Nephron progenitor cell (in vitro differentiated cells): ENCODE measurements around the gene CLDN1.

ENCODE experiments used
- DNase-seq: peaks from one replicate; pipeline ENCODE4 v3.0.0; 2021
- H3K27ac Mint-ChIP-seq: 2 replicates; pipeline ENCODE4 v1.8.0; 2021; ENCODE audit warnings: mild to moderate bottlenecking, moderate library complexity, mixed read lengths
- H3K27me3 Mint-ChIP-seq: 2 replicates; pipeline ENCODE4 v1.8.0; 2021; ENCODE audit warnings: mild to moderate bottlenecking, low read depth, mixed read lengths; ENCODE audit not compliant: poor library complexity
- H3K36me3 Mint-ChIP-seq: 2 replicates; pipeline ENCODE4 v1.8.0; 2021; ENCODE audit warnings: low read depth, mixed read lengths
- H3K4me1 Mint-ChIP-seq: 2 replicates; pipeline ENCODE4 v1.8.0; 2021; ENCODE audit warnings: mixed read lengths
- H3K4me3 Mint-ChIP-seq: 2 replicates; pipeline ENCODE4 v1.8.0; 2021; ENCODE audit warnings: mild to moderate bottlenecking, moderate library complexity, mixed read lengths
- H3K9me3 Mint-ChIP-seq: 2 replicates; pipeline ENCODE4 v1.8.0; 2021; ENCODE audit warnings: mild to moderate bottlenecking, moderate library complexity, mixed read lengths
- CTCF ChIP-seq: fragments of 200-600 bp; sonication (generic); IDR thresholded peaks from 2 replicates; pipeline ENCODE4 v1.5.0; 2021; ENCODE audit warnings: antibody characterized with exemption

The CLDN1 gene

GRCh38 chr3:190289989-190290388 lies 32.3 kb downstream of the CLDN1 start:
- H3K36me3 Mint-ChIP-seq = peaks cover 14% of the 10 kb centered on the region

GRCh38 chr3:190288836-190289235 lies 33.4 kb downstream of the CLDN1 start:
- peaks cover 45% of the 10 kb centered on the region for H3K9me3 Mint-ChIP-seq
- no peak for TF ChIP-seq CTCF
- DNase-seq = no peak
- no peaks in the 10 kb centered on the region for H3K4me1 Mint-ChIP-seq
- H3K27me3 Mint-ChIP-seq = no peaks in the 10 kb centered on the region
- H3K36me3 Mint-ChIP-seq = peaks cover 14% of the 10 kb centered on the region
- H3K27ac Mint-ChIP-seq = no peak overlapping the region
- H3K4me3 Mint-ChIP-seq = no peak overlapping the region

More at GRCh38 chr3:190289989-190290388, 32.3 kb downstream of the CLDN1 start:
- no peak for TF ChIP-seq CTCF
- no peaks in the 10 kb centered on the region for H3K27me3 Mint-ChIP-seq
- H3K4me3 Mint-ChIP-seq = no peak overlapping the region
- H3K9me3 Mint-ChIP-seq = peaks cover 38% of the 10 kb centered on the region
- H3K4me1 Mint-ChIP-seq = no peaks in the 10 kb centered on the region
- no peak for DNase-seq
- H3K27ac Mint-ChIP-seq = no peak overlapping the region

- Mint-ChIP-seq H3K4me3 (no peak overlapping the region), H3K36me3 (peaks cover 11% of the 10 kb centered on the region), H3K4me1 (no peaks in the 10 kb centered on the region), H3K27me3 (peaks cover 3% of the 10 kb centered on the region), H3K9me3 (peaks cover 33% of the 10 kb centered on the region), H3K27ac (no peak overlapping the region)
- no peak for TF ChIP-seq CTCF
- DNase-seq = no peak
Observed at GRCh38 chr3:190286014-190286413, 36.2 kb downstream of the CLDN1 start.

- H3K27me3 Mint-ChIP-seq = peaks cover 6% of the 10 kb centered on the region
- no peak for TF ChIP-seq CTCF
Observed at GRCh38 chr3:190281308-190282051, 40.8 kb downstream of the CLDN1 start.

GRCh38 chr3:190279690-190280089 lies 42.6 kb downstream of the CLDN1 start:
- Mint-ChIP-seq H3K27ac (no peak overlapping the region), H3K4me3 (no peak overlapping the region), H3K36me3 (no peaks in the 10 kb centered on the region), H3K27me3 (peaks cover 6% of the 10 kb centered on the region), H3K9me3 (peaks cover 5% of the 10 kb centered on the region), H3K4me1 (no peaks in the 10 kb centered on the region)
- no peak for DNase-seq
- TF ChIP-seq CTCF = no peak

More at GRCh38 chr3:190281308-190282051, 40.8 kb downstream of the CLDN1 start:
- H3K9me3 Mint-ChIP-seq = peaks cover 19% of the 10 kb centered on the region
- H3K4me1 Mint-ChIP-seq = no peaks in the 10 kb centered on the region
- no peak overlapping the region for H3K27ac Mint-ChIP-seq
- H3K36me3 Mint-ChIP-seq = peaks cover 10% of the 10 kb centered on the region
- no peak overlapping the region for H3K4me3 Mint-ChIP-seq
- DNase-seq = no peak

- Mint-ChIP-seq H3K4me1 (no peaks in the 10 kb centered on the region), H3K9me3 (peaks cover 3% of the 10 kb centered on the region), H3K36me3 (no peaks in the 10 kb centered on the region), H3K27me3 (peaks cover 16% of the 10 kb centered on the region), H3K4me3 (no peak overlapping the region), H3K27ac (no peak overlapping the region)
- DNase-seq = no peak
- no peak for TF ChIP-seq CTCF
Observed at GRCh38 chr3:190272747-190273146, 49.5 kb downstream of the CLDN1 start.
